ENCODE data around the gene PLSCR4. TPM values are rescaled to one million over a fixed set of nuclear protein-coding genes. Genes with fewer than 3 reads are reported as not detected.

PLSCR4 gene
- total RNA-seq, 1 experiment from 2014 or later: 9.1 TPM

GRCh38 chr3:146209371-146209770, 41.5 kb downstream of the PLSCR4 start:
- no peak overlapping the region for H3K4me3 Mint-ChIP-seq (ENCODE audit: unreplicated experiment)
- Histone ChIP-seq H3K4me1 (no peaks in the 10 kb centered on the region), H3K36me3 (ENCODE audit: control insufficient read depth, insufficient read depth, low read length) (no peaks in the 10 kb centered on the region), H3K9me3 (no peaks in the 10 kb centered on the region), H3K4me3 (ENCODE audit: low read depth, low read length) (no peak overlapping the region), H3K27me3 (replicated peaks; ENCODE audit: control insufficient read depth, insufficient read depth, low read length) (no peaks in the 10 kb centered on the region)
- H3K27ac Mint-ChIP-seq (ENCODE audit: unreplicated experiment): no peak overlapping the region
- TF ChIP-seq CTCF (IDR thresholded peaks at IDR 0.05; ENCODE audit: insufficient read depth in 1 of 2, low read depth in 1 of 2, low read length in 1 of 2, severe bottlenecking in 1 of 2, unreplicated experiment in 1 of 2): no peak
- no peak for DNase-seq
- no peaks in the 10 kb centered on the region for H3K4me1 Mint-ChIP-seq (ENCODE audit: low read depth, unreplicated experiment)
- no TSS peak for BruUV-seq (replicated peaks)
- CTCF ChIA-PET: no interaction called here
- H3K27me3 Mint-ChIP-seq (ENCODE audit: insufficient read depth, unreplicated experiment): no peaks in the 10 kb centered on the region
- no peaks in the 10 kb centered on the region for H3K36me3 Mint-ChIP-seq (ENCODE audit: insufficient read depth, unreplicated experiment)
- POLR2A ChIA-PET: no interaction called here
- H3K9me3 Mint-ChIP-seq (ENCODE audit: unreplicated experiment): no peaks in the 10 kb centered on the region
- intact Hi-C loops (cut with micrococcal nuclease; ENCODE audit: unreplicated experiment): no loop called here

DNA sequence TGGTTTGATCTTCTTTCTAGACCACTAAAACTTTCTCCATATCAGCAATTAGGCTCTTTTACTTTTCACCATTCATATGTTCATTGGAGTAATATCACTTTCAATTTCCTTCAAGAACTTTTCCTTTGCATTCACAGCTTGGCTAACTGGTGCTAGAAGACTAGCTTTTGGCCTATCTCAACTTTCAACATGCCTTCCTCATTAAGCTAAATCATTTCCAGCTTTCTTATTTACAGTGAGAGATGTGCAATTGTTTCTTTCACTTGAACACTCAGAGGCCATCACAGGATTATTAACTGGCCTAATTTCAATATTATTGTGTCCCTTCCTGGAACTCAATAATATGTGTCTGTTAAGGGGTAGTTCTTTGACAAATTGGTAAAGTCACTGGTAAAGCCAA, 47.1 kb downstream of the PLSCR4 start:
- TF ChIP-seq CTCF (IDR thresholded peaks at IDR 0.05; ENCODE audit: insufficient read depth in 1 of 2, low read depth in 1 of 2, low read length in 1 of 2, severe bottlenecking in 1 of 2, unreplicated experiment in 1 of 2): no peak
- Histone ChIP-seq H3K36me3 (ENCODE audit: control insufficient read depth, insufficient read depth, low read length) (no peaks in the 10 kb centered on the region), H3K4me3 (ENCODE audit: low read depth, low read length) (no peak overlapping the region), H3K27me3 (replicated peaks; ENCODE audit: control insufficient read depth, insufficient read depth, low read length) (no peaks in the 10 kb centered on the region), H3K4me1 (no peaks in the 10 kb centered on the region), H3K9me3 (no peaks in the 10 kb centered on the region)
- intact Hi-C loops (cut with micrococcal nuclease; ENCODE audit: unreplicated experiment): no loop called here
- DNase-seq: no peak
- Mint-ChIP-seq H3K4me1 (ENCODE audit: low read depth, unreplicated experiment) (no peaks in the 10 kb centered on the region), H3K9me3 (ENCODE audit: unreplicated experiment) (no peaks in the 10 kb centered on the region), H3K36me3 (ENCODE audit: insufficient read depth, unreplicated experiment) (no peaks in the 10 kb centered on the region), H3K4me3 (ENCODE audit: unreplicated experiment) (no peak overlapping the region), H3K27me3 (ENCODE audit: insufficient read depth, unreplicated experiment) (no peaks in the 10 kb centered on the region), H3K27ac (ENCODE audit: unreplicated experiment) (no peak overlapping the region)
- BruUV-seq (replicated peaks): no TSS peak
- ChIA-PET CTCF (interaction anchor here (1.7 kb wide), 1 partner anchor 14 kb away, joined by 5 read pairs; no protein-coding TSS in a partner anchor), POLR2A (no interaction called here)

- Mint-ChIP-seq H3K27me3 (ENCODE audit: insufficient read depth, unreplicated experiment) (no peaks in the 10 kb centered on the region), H3K4me3 (ENCODE audit: unreplicated experiment) (no peak overlapping the region), H3K36me3 (ENCODE audit: insufficient read depth, unreplicated experiment) (no peaks in the 10 kb centered on the region), H3K27ac (ENCODE audit: unreplicated experiment) (no peak overlapping the region), H3K4me1 (ENCODE audit: low read depth, unreplicated experiment) (no peaks in the 10 kb centered on the region), H3K9me3 (ENCODE audit: unreplicated experiment) (no peaks in the 10 kb centered on the region)
- no peak for DNase-seq
- Histone ChIP-seq H3K9me3 (no peaks in the 10 kb centered on the region), H3K4me3 (ENCODE audit: low read depth, low read length) (no peak overlapping the region), H3K27me3 (replicated peaks; ENCODE audit: control insufficient read depth, insufficient read depth, low read length) (no peaks in the 10 kb centered on the region), H3K4me1 (no peaks in the 10 kb centered on the region), H3K36me3 (ENCODE audit: control insufficient read depth, insufficient read depth, low read length) (no peaks in the 10 kb centered on the region)
- intact Hi-C loops (cut with micrococcal nuclease; ENCODE audit: unreplicated experiment): no loop called here
- TF ChIP-seq CTCF (IDR thresholded peaks at IDR 0.05; ENCODE audit: insufficient read depth in 1 of 2, low read depth in 1 of 2, low read length in 1 of 2, severe bottlenecking in 1 of 2, unreplicated experiment in 1 of 2): no peak
- ChIA-PET POLR2A (no interaction called here), CTCF (no interaction called here)
- BruUV-seq (replicated peaks): no TSS peak
Observed at GRCh38 chr3:146200461-146201220, 50.3 kb downstream of the PLSCR4 start.
